Measurements from ENCODE around the gene BNIP1.

- no peak for TF ChIP-seq POLR2A (IDR thresholded peaks at IDR 0.05)
- TF ChIP-seq, protein P1, sequence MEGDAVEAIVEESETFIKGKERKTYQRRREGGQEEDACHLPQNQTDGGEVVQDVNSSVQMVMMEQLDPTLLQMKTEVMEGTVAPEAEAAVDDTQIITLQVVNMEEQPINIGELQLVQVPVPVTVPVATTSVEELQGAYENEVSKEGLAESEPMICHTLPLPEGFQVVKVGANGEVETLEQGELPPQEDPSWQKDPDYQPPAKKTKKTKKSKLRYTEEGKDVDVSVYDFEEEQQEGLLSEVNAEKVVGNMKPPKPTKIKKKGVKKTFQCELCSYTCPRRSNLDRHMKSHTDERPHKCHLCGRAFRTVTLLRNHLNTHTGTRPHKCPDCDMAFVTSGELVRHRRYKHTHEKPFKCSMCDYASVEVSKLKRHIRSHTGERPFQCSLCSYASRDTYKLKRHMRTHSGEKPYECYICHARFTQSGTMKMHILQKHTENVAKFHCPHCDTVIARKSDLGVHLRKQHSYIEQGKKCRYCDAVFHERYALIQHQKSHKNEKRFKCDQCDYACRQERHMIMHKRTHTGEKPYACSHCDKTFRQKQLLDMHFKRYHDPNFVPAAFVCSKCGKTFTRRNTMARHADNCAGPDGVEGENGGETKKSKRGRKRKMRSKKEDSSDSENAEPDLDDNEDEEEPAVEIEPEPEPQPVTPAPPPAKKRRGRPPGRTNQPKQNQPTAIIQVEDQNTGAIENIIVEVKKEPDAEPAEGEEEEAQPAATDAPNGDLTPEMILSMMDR (IDR thresholded peaks at IDR 0.05), result no peak
These were observed 40.9 kb upstream of the BNIP1 start for GRCh38 chr5:173103411-173103810.

Measured in sigmoid colon (tissue), 3 donors.